HepG2 (cell line): ENCODE data around the gene GLE1. TPM values are rescaled to one million over a fixed set of nuclear protein-coding genes. Genes with fewer than 3 reads are reported as not detected.
A peak's percentile ranks its signal among the peaks of the same experiment; 100 is the strongest.

Experiments
- ATAC-seq: fragments of 200-7000 bp; cut with Tn5 transposase; 3 replicates; pipeline ENCODE4 v1.9.1; 2020; ENCODE audit warnings: mild to moderate bottlenecking, moderate library complexity
- BruUV-seq: library from RNA; stranded (reverse); fragments of 400-500 nt; replicated peaks from 2 replicates; lab custom pipeline; 2021; lab: Mats Ljungman, UMichigan
- CTCF ChIA-PET: fragments of 300-600 bp; formaldehyde crosslinking; extraction: SDS; loops from one replicate; lab custom pipeline; 2021; ENCODE audit warnings: low total read pairs, inconsistent platforms, low intra/inter-chr PET ratio; lab: Yijun Ruan, JAX
- POLR2A ChIA-PET: fragments of 350-600 bp; sonication (Branson Sonifier 250); formaldehyde crosslinking; loops from one replicate; lab custom pipeline; 2020; ENCODE audit warnings: antibody characterized with exemption, inconsistent platforms; lab: Yijun Ruan, JAX
- DNase-seq: peaks from one replicate; pipeline ENCODE4 v3.0.0-alpha.2; 2015; ENCODE audit warnings: low spot score
- FAIRE-seq: peaks from 3 replicates; lab custom pipeline; 2011; peaks lifted over from hg19 to GRCh38; lab: Jason Lieb, UNC
- H2AFZ ChIP-seq: one replicate; pipeline ENCODE4 v1.6.1; 2011; ENCODE audit warnings: low read length, inconsistent platforms
- H3K27ac ChIP-seq: fragments of 300-600 bp; 3 replicates; pipeline ENCODE4 v1.8.0; 2011; ENCODE audit warnings: mixed run types, mild to moderate bottlenecking, mixed read lengths, low read length, inconsistent platforms; ENCODE audit not compliant: insufficient read depth; ENCODE audit errors: extremely low read length
- H3K27me3 ChIP-seq, 2 experiments: fragments of 200-600 bp in 1 of 2; 2 replicates in 1 of 2; 3 replicates in 1 of 2; pipeline versions ENCODE4 v1.6.0 to v1.8.0; 2011; ENCODE audit warnings: low read length in 2 of 2, mild to moderate bottlenecking in 2 of 2, moderate library complexity in 2 of 2, inconsistent platforms in 1 of 2; ENCODE audit not compliant: insufficient read depth in 2 of 2, control insufficient read depth in 1 of 2
- H3K36me3 ChIP-seq, 2 experiments: fragments of 200-600 bp in 1 of 2; replicated peaks in 1 of 2; 2 replicates in 1 of 2; 3 replicates in 1 of 2; pipeline versions ENCODE4 v1.5.1 to v1.8.0; 2011; ENCODE audit warnings: low read length in 2 of 2, inconsistent platforms in 1 of 2; ENCODE audit not compliant: insufficient read depth in 2 of 2, control insufficient read depth in 1 of 2
- H3K4me1 ChIP-seq: 2 replicates; pipeline ENCODE4 v1.5.1; 2012; ENCODE audit warnings: low read length, inconsistent platforms; ENCODE audit not compliant: insufficient read depth
- H3K4me2 ChIP-seq: 2 replicates; pipeline ENCODE4 v1.6.0; 2011; ENCODE audit warnings: low read depth, low read length, inconsistent platforms
- H3K4me3 ChIP-seq, 3 experiments: fragments of 200-600 bp in 1 of 3; sonication (generic), shearing (Covaris generic) in 1 of 3; replicated peaks in 1 of 3; 2 replicates each; pipeline ENCODE4 v1.5.1; 2011 to 2016; ENCODE audit warnings: low read length in 3 of 3, inconsistent platforms in 2 of 3, low read depth in 2 of 3, mild to moderate bottlenecking in 2 of 3, control low read depth in 1 of 3, mixed read lengths in 1 of 3; ENCODE audit not compliant: insufficient read depth in 1 of 3
- H3K79me2 ChIP-seq: one replicate; pipeline ENCODE4 v1.6.1; 2011; ENCODE audit warnings: low read length, inconsistent platforms; ENCODE audit not compliant: insufficient read depth
- H3K9ac ChIP-seq: 2 replicates; pipeline ENCODE4 v1.6.0; 2011; ENCODE audit warnings: mild to moderate bottlenecking, low read depth, low read length, inconsistent platforms; ENCODE audit not compliant: insufficient read depth
- H3K9me3 ChIP-seq: 2 replicates; pipeline ENCODE4 v1.5.1; 2012; ENCODE audit warnings: mild to moderate bottlenecking, low read length
- H4K20me1 ChIP-seq: 2 replicates; pipeline ENCODE4 v1.6.0; 2011; ENCODE audit warnings: inconsistent platforms, mild to moderate bottlenecking, low read length, moderate library complexity; ENCODE audit not compliant: insufficient read depth
- GMEB1 ChIP-seq: sonication (generic); formaldehyde crosslinking; IDR thresholded peaks from 2 replicates; pipeline ENCODE4 v1.5.1; 2020; ENCODE audit warnings: missing genetic modification reagents, mild to moderate bottlenecking, borderline replicate concordance
- MEIS1 ChIP-seq: sonication (generic); formaldehyde crosslinking; IDR thresholded peaks from 2 replicates; pipeline ENCODE4 v1.9.0; 2021; ENCODE audit warnings: mild to moderate bottlenecking, missing genetic modification reagents, moderate library complexity, borderline replicate concordance
- TMF1 ChIP-seq: sonication (generic); formaldehyde crosslinking; IDR thresholded peaks from 2 replicates; pipeline ENCODE4 v1.8.1; 2022; ENCODE audit warnings: low read depth, missing genetic modification reagents
- ZNF850 ChIP-seq: sonication (generic); formaldehyde crosslinking; conservative IDR thresholded peaks from 2 replicates; pipeline ENCODE4 v1.9.0; 2021; ENCODE audit warnings: mild to moderate bottlenecking, missing genetic modification reagents
- whole genome bisulfite sequencing: methylation state at CpG from one replicate; pipeline ENCODE4 v1.1.6; 2017; ENCODE audit warnings: low lambda C conversion rate; 5-methylcytosine and 5-hydroxymethylcytosine counted together
- in situ Hi-C: cut with HindIII; loops from 2 replicates; pipeline ENCODE4 v1.10.0; 2017; ENCODE audit warnings: low pct_unique_long_range_greater_than_20kb; ENCODE audit not compliant: extremely low pct_ligation_motif_present
- intact Hi-C: fragments of 100-400 bp; cut with micrococcal nuclease; formaldehyde crosslinking; loops from one replicate; pipeline ENCODE4 v1.10.0; 2022; ENCODE audit not compliant: unreplicated experiment
- polyA plus RNA-seq, 8 experiments: library from polyadenylated mRNA; depleted of rRNA in 3 of 8; stranded (reverse) in 7 of 8; unstranded in 1 of 8; fragments of >200 nt; fragmentation: Illumina TruSeq in 4 of 8; extraction: Trizol in 4 of 8; gene quantifications; 2 replicates each; pipeline versions ENCODE4 v1.2.1 to v1.2.3, GENCODE V29; 2011 to 2016; ENCODE audit warnings: low read depth in 4 of 8, missing spikeins in 1 of 8, mixed read lengths in 1 of 8; ENCODE audit not compliant: insufficient read depth in 1 of 8
- total RNA-seq, 5 experiments: library from RNA; depleted of rRNA; stranded (reverse); fragments of >200 nt; fragmentation: Illumina TruSeq; extraction: Trizol; gene quantifications; 2 replicates each; pipeline ENCODE4 v1.2.3, GENCODE V29; 2016; ENCODE audit warnings: low read depth in 1 of 5
- TF ChIP-seq, protein P1 (sequence below): sonication (generic); formaldehyde crosslinking; IDR thresholded peaks from 2 replicates; pipeline ENCODE4 v1.5.0; 2020; ENCODE audit warnings: mild to moderate bottlenecking, missing genetic modification reagents, moderate library complexity

Gene GLE1
- total and polyA plus RNA-seq, 2 of the 13 experiments (the other 11 are each of a cell fraction or from before 2014, with no cell fraction given), result 14.7 to 28.8 TPM

GRCh38 chr9:128556276-128556675, 51.8 kb downstream of the GLE1 start:
- H3K4me1 ChIP-seq, result peaks cover 67% of the 10 kb centered on the region
- no TSS peak for BruUV-seq
- no peak overlapping the region for H3K4me3 ChIP-seq
- H3K27ac ChIP-seq, result peak overlapping the region; percentile 14
- H3K9me3 ChIP-seq, result no peaks in the 10 kb centered on the region
- no peak overlapping the region for H3K9ac ChIP-seq
- H3K27me3 ChIP-seq, result no peaks in the 10 kb centered on the region; a peak in 1 of 5 replicates
- H4K20me1 ChIP-seq, result peaks cover 30% of the 10 kb centered on the region
- ChIA-PET CTCF (no interaction called here), POLR2A (interaction anchor here (2.3 kb wide), 1 partner anchor 79 kb away, joined by 12 read pairs; no protein-coding TSS in a partner anchor)
- intact Hi-C loops, result loop anchor here (5.0 kb wide), 1 partner anchor 119 kb away; no protein-coding TSS in a partner anchor
- DNase-seq, result no peak
- TF ChIP-seq MEIS1, result no peak
- TF ChIP-seq ZNF850, result no peak
- no peak for TF ChIP-seq GMEB1 (CRISPR knock-in tag)
- TF ChIP-seq TMF1 (CRISPR knock-in tag), result no peak
- TF ChIP-seq, protein P1, sequence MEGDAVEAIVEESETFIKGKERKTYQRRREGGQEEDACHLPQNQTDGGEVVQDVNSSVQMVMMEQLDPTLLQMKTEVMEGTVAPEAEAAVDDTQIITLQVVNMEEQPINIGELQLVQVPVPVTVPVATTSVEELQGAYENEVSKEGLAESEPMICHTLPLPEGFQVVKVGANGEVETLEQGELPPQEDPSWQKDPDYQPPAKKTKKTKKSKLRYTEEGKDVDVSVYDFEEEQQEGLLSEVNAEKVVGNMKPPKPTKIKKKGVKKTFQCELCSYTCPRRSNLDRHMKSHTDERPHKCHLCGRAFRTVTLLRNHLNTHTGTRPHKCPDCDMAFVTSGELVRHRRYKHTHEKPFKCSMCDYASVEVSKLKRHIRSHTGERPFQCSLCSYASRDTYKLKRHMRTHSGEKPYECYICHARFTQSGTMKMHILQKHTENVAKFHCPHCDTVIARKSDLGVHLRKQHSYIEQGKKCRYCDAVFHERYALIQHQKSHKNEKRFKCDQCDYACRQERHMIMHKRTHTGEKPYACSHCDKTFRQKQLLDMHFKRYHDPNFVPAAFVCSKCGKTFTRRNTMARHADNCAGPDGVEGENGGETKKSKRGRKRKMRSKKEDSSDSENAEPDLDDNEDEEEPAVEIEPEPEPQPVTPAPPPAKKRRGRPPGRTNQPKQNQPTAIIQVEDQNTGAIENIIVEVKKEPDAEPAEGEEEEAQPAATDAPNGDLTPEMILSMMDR (CRISPR knock-in tag), result no peak
- FAIRE-seq, result no peak
- ATAC-seq, result no peak
- no peaks in the 10 kb centered on the region for H3K36me3 ChIP-seq
- in situ Hi-C loops, result no loop called here
- peak overlapping the region; percentile 63 for H3K4me2 ChIP-seq
- WGBS, result 96% methylated on average over 2 of the region's 2 CpGs
- peaks cover 56% of the 10 kb centered on the region for H3K79me2 ChIP-seq
- no peak overlapping the region for H2AFZ ChIP-seq
